PFSK-1 (cell line): Measurements from ENCODE around the gene IQGAP1.

Source experiments
- POLR2AphosphoS5 ChIP-seq: IDR thresholded peaks from 2 replicates; pipeline ENCODE4 v1.6.1; 2012; ENCODE audit warnings: low read depth, mild to moderate bottlenecking, control low read depth, low read length, moderate library complexity
- TF ChIP-seq, protein P1 (sequence below), 2 experiments: IDR thresholded peaks; 2 replicates each; pipeline versions ENCODE4 v1.6.1 to v1.8.0; 2011 to 2012; ENCODE audit warnings: low read depth in 2 of 2, low read length in 2 of 2, control low read depth in 1 of 2, inconsistent platforms in 1 of 2, mild to moderate bottlenecking in 1 of 2, moderate library complexity in 1 of 2; ENCODE audit not compliant: insufficient read depth in 1 of 2

DNA sequence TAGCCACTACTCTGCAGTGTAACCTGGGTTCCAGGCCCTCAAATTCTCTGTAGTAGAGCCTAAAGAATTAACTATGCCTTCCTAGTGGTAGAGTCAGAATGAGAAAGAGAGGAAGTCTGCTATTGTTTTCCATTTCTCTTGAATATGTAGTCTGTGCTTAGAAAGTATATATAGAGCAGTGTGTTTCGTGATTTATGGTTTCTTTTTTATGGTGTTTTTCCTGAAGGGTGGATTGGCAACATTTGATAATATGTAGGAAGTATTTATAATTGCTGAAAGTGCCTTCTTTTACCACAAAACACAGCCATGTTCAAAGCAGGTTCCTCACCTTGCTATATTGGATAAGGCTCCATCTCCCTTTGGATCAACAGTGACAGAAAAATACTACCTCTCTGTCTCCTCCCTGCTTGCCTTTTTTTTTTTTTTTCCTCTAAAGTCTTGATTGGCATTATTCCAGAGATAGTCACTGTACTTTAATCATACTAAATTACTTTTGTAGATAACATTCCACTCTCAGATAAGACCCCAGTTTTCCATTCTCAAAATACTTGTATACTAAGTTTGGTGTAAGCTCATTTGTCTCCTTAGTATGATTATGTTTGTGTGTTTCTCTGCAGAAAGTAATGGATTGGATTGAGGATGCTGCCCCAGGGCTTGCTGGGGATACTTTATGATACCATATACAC, 47.8 kb downstream of the IQGAP1 start:
- TF ChIP-seq POLR2AphosphoS5, result no peak
- TF ChIP-seq, protein P1, sequence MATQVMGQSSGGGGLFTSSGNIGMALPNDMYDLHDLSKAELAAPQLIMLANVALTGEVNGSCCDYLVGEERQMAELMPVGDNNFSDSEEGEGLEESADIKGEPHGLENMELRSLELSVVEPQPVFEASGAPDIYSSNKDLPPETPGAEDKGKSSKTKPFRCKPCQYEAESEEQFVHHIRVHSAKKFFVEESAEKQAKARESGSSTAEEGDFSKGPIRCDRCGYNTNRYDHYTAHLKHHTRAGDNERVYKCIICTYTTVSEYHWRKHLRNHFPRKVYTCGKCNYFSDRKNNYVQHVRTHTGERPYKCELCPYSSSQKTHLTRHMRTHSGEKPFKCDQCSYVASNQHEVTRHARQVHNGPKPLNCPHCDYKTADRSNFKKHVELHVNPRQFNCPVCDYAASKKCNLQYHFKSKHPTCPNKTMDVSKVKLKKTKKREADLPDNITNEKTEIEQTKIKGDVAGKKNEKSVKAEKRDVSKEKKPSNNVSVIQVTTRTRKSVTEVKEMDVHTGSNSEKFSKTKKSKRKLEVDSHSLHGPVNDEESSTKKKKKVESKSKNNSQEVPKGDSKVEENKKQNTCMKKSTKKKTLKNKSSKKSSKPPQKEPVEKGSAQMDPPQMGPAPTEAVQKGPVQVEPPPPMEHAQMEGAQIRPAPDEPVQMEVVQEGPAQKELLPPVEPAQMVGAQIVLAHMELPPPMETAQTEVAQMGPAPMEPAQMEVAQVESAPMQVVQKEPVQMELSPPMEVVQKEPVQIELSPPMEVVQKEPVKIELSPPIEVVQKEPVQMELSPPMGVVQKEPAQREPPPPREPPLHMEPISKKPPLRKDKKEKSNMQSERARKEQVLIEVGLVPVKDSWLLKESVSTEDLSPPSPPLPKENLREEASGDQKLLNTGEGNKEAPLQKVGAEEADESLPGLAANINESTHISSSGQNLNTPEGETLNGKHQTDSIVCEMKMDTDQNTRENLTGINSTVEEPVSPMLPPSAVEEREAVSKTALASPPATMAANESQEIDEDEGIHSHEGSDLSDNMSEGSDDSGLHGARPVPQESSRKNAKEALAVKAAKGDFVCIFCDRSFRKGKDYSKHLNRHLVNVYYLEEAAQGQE (IDR thresholded peaks at IDR 0.05; ENCODE audit: insufficient read depth in 1 of 2, low read depth in 2 of 2, low read length in 2 of 2), result no peak
